Stomach (tissue), 4 donors: ENCODE measurements around the gene MANSC4.

Experiments used
- CTCF ChIP-seq, 7 experiments: fragments of 450-650 bp in 4 of 7; fragments of 200-600 bp in 3 of 7; sonication (generic) in 3 of 7; IDR thresholded peaks; one replicate each; pipeline ENCODE4 v1.5.1; 2016 to 2019; ENCODE audit warnings: antibody characterized with exemption in 7 of 7, control low read depth in 2 of 7, mild to moderate bottlenecking in 1 of 7
- EP300 ChIP-seq: sonication (generic); formaldehyde crosslinking; IDR thresholded peaks from one replicate; pipeline ENCODE4 v1.6.1; 2017; ENCODE audit warnings: antibody characterized with exemption
- POLR2A ChIP-seq, 4 donors: fragments of 450-650 bp; IDR thresholded peaks; one replicate each; pipeline ENCODE4 v1.6.1; 2016; ENCODE audit warnings: antibody characterized with exemption in 4 of 4, control low read depth in 2 of 4, mild to moderate bottlenecking in 1 of 4, moderate library complexity in 1 of 4

- no peak for TF ChIP-seq EP300
- no peak for TF ChIP-seq CTCF (IDR thresholded peaks at IDR 0.05)
- TF ChIP-seq POLR2A (IDR thresholded peaks at IDR 0.05): no peak
Measured at GRCh38 chr12:27794818-27795584, 15.0 kb upstream of the MANSC4 start.
